ENCODE data around the gene MAP3K4.

MAP3K4 gene

DNA sequence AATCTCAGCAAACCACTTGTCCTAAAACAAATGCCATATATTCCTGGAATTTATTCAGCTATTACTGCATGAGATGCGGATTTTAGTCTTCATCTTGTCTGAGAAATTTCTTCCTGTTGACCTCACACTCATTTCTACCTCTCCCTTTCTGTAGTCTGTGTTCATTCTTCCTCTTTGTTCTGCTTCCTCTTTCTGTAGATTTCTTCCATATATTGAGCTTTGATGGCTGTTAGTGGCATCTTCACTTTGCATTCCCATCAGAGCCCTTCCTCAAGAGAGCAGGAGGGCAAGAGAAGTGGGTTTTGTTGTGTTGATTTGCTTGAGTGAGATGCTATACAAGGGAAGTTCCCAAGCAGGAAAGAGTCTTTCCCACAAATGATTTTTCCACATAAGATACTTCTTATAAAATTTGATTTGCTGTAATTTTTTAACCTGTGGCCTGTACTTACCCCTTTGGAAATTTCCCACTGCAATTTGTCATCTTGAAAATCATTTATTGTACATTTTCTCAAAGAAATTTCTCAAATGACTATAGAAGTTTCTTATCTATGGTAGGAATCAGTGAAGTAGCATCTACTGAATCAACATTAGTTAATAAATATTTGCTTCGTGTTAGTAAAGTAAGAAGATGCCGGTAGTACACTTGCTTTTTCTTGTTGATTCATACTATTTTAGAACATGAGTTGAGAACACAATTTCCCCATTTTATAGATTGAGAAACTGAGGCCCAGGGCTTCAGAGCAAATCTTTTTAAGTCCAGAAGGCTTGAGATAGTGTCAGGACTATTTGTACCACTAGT is 43.8 kb downstream of the MAP3K4 start:
- DNase-seq (ENCODE audit: low read depth, low spot score): no peak

GRCh38 chr6:161035981-161036263 is 44.4 kb downstream of the MAP3K4 start:
- no peak for DNase-seq (ENCODE audit: low read depth, low spot score)

DNA sequence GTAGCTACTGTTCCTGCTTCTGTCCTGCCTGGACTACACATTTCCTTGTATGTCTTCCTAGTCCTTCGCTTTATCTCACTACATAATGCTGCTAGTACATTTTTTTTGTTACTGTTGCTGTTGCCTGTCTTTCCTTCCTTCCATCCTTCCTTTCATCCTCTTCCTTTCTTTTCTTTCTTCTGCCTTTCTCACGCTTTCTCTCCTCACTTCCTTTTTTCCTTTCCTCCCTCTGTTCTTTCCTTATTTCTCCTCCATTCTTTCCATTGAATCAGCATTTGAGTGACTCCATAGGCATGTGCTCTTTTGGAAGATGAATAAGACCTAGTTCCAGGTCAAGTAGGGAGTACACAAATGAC is 46.3 kb downstream of the MAP3K4 start:
- no peak for DNase-seq (ENCODE audit: low read depth, low spot score)

DNA sequence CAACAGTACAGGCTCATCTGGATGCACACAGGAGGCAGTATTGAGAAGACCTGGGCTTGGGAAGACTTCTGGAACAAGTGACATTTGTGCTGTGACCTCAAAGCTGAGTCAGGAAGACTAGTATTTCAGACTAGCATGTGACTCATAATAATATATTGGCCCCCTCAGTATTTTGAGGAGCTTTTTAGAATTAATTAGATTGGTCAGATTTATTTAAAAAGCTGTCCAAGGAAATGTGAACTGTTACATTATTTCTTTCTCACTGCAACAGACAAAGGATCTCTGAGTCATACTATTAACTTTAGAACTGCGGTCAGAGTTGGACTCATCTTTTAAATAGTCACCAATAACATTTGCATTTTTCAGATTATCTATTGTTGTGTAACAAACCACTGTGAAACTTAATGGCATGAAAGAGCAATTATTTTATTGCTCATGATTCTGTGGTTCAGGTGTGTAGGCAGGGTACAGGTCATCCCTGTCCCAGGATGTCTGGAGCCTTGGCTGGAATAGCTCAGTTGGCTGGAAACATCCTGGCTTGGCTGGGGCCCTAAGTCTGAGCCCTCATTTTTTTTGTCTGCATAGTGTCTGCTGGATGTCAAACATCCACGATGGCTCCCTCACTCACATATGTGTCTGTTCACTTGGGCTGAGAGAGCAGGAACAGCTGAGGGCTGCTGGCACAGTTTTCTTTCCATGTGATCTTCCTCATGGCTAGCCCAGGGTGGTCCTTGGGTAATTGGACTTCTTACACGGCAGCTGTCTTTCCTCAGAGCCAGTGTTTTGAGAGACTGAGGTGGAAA is 46.9 kb downstream of the MAP3K4 start:
- DNase-seq (ENCODE audit: low read depth, low spot score): no peak

GRCh38 chr6:161041274-161041673 is 49.7 kb downstream of the MAP3K4 start:
- no peak for DNase-seq (ENCODE audit: low read depth, low spot score)

DNA sequence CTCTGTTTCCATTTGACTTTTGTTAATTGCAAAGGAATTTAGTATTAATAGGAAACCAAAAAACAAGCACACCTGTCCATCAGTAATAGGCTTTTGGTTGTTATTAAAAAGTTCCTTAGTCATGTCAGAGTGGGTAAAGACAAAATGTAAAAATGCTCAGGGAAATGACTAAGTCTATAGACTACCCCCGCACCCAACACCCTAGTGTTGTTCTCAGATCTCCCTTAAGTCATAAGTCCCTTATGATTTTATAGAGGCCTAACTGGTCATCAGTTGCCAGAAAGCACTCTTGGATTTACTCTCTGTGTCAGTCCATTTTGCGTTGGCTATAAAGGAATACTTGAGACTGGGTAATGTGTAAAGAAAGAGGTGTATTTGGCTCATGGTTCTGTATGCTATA is 52.8 kb downstream of the MAP3K4 start:
- DNase-seq (ENCODE audit: low read depth, low spot score): no peak

- DNase-seq (ENCODE audit: low read depth, low spot score): no peak
Observed at GRCh38 chr6:161048641-161049040, 57.1 kb downstream of the MAP3K4 start.

DNA sequence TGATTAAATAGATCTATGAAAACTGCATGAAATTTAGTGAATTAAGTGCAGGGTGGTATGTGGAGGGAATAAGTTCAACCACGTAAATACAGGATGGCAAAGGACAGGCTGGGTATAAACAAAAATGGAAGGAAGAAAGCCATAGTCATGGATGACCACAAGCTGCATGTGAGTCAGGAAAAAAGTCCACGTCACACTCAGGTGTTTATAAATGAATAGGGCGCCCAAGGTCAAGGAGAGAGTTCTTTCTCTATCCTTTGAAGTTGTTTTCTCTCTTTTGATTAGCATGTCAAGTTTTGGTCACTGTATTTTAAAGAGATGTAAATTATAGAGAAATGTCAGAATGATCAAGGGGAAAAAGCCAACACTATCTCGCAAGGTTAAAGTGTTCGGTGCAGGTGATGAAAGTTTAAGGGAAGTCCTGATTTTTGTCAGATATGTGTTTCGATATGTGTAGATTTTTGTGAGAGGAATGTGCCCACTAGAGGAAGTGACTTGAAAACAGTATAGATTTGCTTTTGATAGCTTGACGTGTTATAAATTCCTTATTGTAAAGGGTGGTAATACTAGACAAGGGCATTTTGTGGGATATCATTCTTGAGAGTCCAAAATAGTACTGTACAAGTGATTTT is 58.7 kb downstream of the MAP3K4 start:
- no peak for DNase-seq (ENCODE audit: low read depth, low spot score)

DNA sequence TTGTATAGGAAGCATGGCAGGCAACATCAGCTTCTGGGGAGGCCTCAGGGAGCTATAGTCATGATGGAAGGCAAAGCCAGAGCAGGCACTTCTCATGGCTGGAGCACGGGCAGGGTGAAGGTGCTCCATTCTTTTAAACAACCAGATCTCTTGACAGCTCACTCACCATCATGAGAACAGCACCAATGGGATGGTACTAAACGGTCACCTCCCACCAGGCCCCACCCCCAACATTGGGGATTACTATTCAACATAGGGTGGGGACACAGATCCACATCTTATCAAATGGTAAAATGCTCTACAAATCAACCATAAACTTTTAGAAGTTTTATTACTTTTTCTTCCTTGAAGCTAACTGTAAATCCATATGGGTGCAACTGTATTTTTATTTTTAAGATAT is 61.5 kb downstream of the MAP3K4 start:
- DNase-seq (ENCODE audit: low read depth, low spot score): no peak

DNA sequence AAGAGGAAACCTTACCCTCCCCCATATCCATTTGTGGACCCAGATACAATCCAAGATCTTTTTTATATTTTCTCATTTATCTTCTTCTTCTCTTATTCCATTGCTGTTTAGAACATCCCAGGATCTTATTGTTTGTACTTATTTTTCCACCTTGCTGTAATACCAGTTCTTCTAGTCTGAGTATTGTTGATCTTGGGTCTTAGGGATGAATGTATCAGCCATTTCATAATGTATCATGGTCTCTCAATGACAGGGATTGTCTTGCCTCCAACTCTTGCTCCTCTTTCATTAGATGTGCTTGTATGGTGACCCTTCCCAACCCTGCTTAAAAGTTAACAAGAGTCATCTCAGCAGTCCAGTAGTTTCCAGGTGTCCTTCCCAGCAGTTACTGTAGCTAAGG is 63.3 kb downstream of the MAP3K4 start:
- no peak for DNase-seq (ENCODE audit: low read depth, low spot score)

DNA sequence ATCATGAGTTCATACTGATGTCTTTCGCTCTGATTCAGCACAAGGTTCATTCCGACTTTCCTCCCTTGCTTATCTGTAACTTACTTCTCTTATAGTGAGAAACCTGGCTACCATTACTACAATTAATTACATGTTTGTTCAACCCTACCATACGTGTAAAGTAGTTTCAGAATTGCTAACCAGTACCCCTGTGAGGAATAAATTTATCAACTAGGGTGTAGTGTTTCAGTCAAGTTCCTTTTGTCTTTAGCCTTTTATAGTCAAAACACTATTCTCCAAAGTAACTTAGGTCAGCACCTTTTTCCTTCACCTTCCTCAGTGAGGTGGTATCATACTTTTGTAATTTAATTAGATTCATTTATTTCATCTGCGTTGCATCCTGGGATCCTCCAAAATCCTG is 64.9 kb downstream of the MAP3K4 start:
- DNase-seq (ENCODE audit: low read depth, low spot score): no peak

GRCh38 chr6:161057103-161058091 is 65.8 kb downstream of the MAP3K4 start:
- no peak for DNase-seq (ENCODE audit: low read depth, low spot score)

DNA sequence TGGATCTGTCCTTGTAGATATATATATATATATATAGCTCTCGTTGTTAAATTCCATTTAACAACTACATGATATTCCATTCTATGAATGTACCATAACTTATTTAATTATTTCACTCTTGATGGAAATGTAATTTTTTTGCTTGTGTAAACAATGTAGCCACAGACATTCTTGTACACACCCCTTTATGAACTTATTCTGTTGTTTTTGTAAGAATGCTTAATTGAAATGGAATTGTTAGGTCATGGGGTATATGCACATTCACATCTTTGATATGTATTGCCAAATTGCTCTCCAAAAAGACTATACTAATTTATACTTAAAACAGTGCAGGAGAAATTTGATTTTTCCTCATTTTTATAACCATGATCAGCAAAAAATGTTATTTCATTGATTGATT is 67.2 kb downstream of the MAP3K4 start:
- DNase-seq (ENCODE audit: low read depth, low spot score): no peak

DNA sequence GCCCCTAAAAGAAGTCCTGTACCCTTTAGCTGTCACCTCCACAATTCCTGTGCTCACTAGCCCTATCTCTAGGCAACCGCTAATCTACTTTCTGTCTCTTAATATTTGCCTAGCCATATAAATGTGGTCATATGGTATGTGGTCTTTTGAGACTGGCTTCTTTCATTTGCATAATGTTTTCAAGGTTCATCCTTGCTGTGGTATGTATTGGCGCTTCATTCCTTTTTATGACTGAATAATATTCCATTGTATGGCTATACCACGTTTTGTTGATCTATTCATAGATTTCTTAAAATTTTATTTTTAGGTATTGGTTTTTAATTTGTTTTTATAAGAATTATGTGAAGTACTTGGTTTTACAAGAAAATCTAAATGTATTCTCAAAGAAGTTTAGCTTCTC is 70.0 kb downstream of the MAP3K4 start:
- no peak for DNase-seq (ENCODE audit: low read depth, low spot score)

DNA sequence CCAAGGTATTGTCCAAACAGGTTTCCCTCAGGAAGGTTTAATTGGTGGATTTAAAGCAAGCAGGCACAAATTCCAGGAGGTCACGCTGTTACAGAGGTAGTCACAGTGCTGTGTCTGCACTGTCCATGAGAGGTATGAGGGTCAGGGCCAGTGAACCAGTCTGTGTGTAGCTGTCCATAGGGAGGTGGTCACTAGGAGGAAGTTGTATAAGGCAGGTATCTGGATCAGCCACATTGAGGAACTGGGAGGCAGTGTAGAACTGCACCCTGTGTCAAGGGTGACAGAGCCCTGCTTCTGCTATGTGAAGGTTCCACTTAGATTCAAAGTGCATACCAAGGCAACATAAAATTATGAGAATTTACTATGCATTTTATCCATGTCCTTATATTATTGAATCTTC is 73.3 kb downstream of the MAP3K4 start:
- no peak for DNase-seq (ENCODE audit: low read depth, low spot score)

DNA sequence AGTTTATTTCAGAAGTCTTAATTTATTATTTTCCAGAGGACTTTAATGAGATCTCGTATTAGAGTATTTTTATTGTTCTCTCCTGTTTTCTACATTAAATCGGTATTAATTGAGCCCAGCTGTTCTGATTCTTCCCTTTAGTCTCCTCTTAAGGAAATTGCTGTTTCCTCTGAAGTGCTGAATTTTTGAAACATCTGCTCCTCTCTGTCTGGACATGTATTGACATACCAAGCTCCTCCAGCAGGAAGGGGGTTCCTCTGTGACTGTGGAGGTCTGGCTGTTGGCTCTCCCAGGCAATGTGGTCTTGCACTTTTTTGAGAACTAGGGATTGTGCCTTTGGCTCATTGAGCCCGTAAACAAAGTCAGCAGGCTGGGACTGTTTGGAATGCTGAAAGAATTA is 74.9 kb downstream of the MAP3K4 start:
- no peak for DNase-seq (ENCODE audit: low read depth, low spot score)

- DNase-seq (ENCODE audit: low read depth, low spot score): no peak
Observed at GRCh38 chr6:161067749-161068148, 76.2 kb downstream of the MAP3K4 start.

GRCh38 chr6:161068321-161068741 is 76.8 kb downstream of the MAP3K4 start:
- DNase-seq (ENCODE audit: low read depth, low spot score): peak; percentile 22

GRCh38 chr6:161073930-161074329 is 82.4 kb downstream of the MAP3K4 start:
- no peak for DNase-seq (ENCODE audit: low read depth, low spot score)

- peak; percentile 29 for DNase-seq (ENCODE audit: low read depth, low spot score)
Observed at GRCh38 chr6:161074496-161075121, 83.0 kb downstream of the MAP3K4 start.

DNA sequence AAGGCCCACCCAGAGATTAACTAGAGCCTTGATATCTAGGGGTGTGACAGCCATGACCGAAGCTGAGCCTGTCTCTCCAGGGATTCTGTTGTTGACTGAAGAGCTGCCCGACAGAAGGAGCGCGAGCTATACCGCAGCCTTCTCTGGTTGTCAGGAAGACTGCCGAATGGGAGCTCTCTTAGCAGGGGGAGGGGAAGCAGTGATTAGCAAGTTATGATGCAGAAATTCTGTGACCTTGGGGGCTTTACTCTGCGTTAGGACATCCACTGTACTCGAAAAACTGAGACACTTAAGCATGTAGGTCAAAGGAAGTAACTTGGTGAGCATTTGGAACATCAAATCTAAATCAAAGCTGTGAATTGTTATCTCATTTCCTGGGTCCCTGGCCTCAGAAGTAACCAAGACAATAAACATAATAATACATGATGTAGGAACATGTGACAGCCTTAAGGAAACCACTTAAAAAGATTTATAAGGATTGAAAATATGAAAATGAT is 84.7 kb downstream of the MAP3K4 start:
- DNase-seq (ENCODE audit: low read depth, low spot score): no peak

All from ELF-1 (cell line).